HepG2 (cell line): ENCODE measurements around the gene TTYH1. TPM values are rescaled to one million over a fixed set of nuclear protein-coding genes. Genes with fewer than 3 reads are reported as not detected.

Source experiments
- ARNTL ChIP-seq: sonication (generic); formaldehyde crosslinking; IDR thresholded peaks from 2 replicates; pipeline ENCODE4 v1.4.0; 2020; ENCODE audit warnings: mild to moderate bottlenecking, missing genetic modification reagents
- FOXM1 ChIP-seq: sonication (generic); formaldehyde crosslinking; IDR thresholded peaks from 2 replicates; pipeline ENCODE4 v1.5.0; 2020; ENCODE audit warnings: missing genetic modification reagents
- GABPA ChIP-seq, 2 experiments: IDR thresholded peaks; 2 replicates each; pipeline ENCODE4 v1.6.1; 2011 to 2016; ENCODE audit warnings: low read depth in 2 of 2, low read length in 1 of 2, missing biosample characterization in 1 of 2, missing genetic modification characterization in 1 of 2
- HNRNPH1 ChIP-seq: fragments of 200-400 bp; formaldehyde crosslinking; optimal IDR thresholded peaks from 2 replicates; pipeline ENCODE3; 2017; ENCODE audit warnings: mild to moderate bottlenecking, low read depth, low read length
- KDM6A ChIP-seq: IDR thresholded peaks from 2 replicates; pipeline ENCODE4 v1.6.1; 2016; ENCODE audit warnings: low read depth
- KLF9 ChIP-seq: IDR thresholded peaks from 2 replicates; pipeline ENCODE4 v1.6.1; 2016; ENCODE audit warnings: low read depth
- MXI1 ChIP-seq: IDR thresholded peaks from 3 replicates; pipeline ENCODE4 v1.6.1; 2012; ENCODE audit warnings: low read depth, low read length, inconsistent platforms, borderline replicate concordance
- NFATC3 ChIP-seq: sonication (generic); formaldehyde crosslinking; IDR thresholded peaks from 2 replicates; pipeline ENCODE4 v1.5.1; 2020; ENCODE audit warnings: mild to moderate bottlenecking, missing genetic modification reagents
- NFKBIZ ChIP-seq: IDR thresholded peaks from 2 replicates; pipeline ENCODE4 v1.6.1; 2018; ENCODE audit warnings: missing genetic modification reagents, missing compliant biosample characterization
- RELA ChIP-seq: sonication (generic); formaldehyde crosslinking; IDR thresholded peaks from 2 replicates; pipeline ENCODE4 v1.4.0; 2020; ENCODE audit warnings: missing genetic modification reagents
- SYNCRIP ChIP-seq: fragments of 200-400 bp; formaldehyde crosslinking; IDR thresholded peaks from 2 replicates; pipeline ENCODE4 v1.6.1; 2018; ENCODE audit warnings: mild to moderate bottlenecking, low read depth, low read length; ENCODE audit not compliant: insufficient read depth
- TP53 ChIP-seq: sonication (generic); formaldehyde crosslinking; conservative IDR thresholded peaks from 2 replicates; pipeline ENCODE4 v1.4.0; 2020; ENCODE audit warnings: missing genetic modification reagents
- ZC3H4 ChIP-seq: sonication (generic); formaldehyde crosslinking; IDR thresholded peaks from 2 replicates; pipeline ENCODE4 v1.4.0; 2020; ENCODE audit warnings: missing genetic modification reagents, borderline replicate concordance
- ZNF777 ChIP-seq: sonication (generic); formaldehyde crosslinking; IDR thresholded peaks from 2 replicates; pipeline ENCODE4 v1.4.0; 2020; ENCODE audit warnings: missing genetic modification reagents
- ZZZ3 ChIP-seq: sonication (generic); formaldehyde crosslinking; IDR thresholded peaks from 2 replicates; pipeline ENCODE4 v1.4.0; 2020; ENCODE audit warnings: missing genetic modification reagents, mild to moderate bottlenecking, borderline replicate concordance
- polyA plus RNA-seq, 8 experiments: library from polyadenylated mRNA; depleted of rRNA in 3 of 8; stranded (reverse) in 7 of 8; unstranded in 1 of 8; fragments of >200 nt; fragmentation: Illumina TruSeq in 4 of 8; extraction: Trizol in 4 of 8; gene quantifications; 2 replicates each; pipeline versions ENCODE4 v1.2.1 to v1.2.3, GENCODE V29; 2011 to 2016; ENCODE audit warnings: low read depth in 4 of 8, missing spikeins in 1 of 8, mixed read lengths in 1 of 8; ENCODE audit not compliant: insufficient read depth in 1 of 8
- total RNA-seq, 5 experiments: library from RNA; depleted of rRNA; stranded (reverse); fragments of >200 nt; fragmentation: Illumina TruSeq; extraction: Trizol; gene quantifications; 2 replicates each; pipeline ENCODE4 v1.2.3, GENCODE V29; 2016; ENCODE audit warnings: low read depth in 1 of 5
- TF ChIP-seq, protein P1 (sequence below), 2 experiments: sonication (generic) in 1 of 2; formaldehyde crosslinking in 1 of 2; IDR thresholded peaks; 2 replicates each; pipeline versions ENCODE4 v1.6.1 to v1.9.0; 2014 to 2022; ENCODE audit warnings: antibody characterized with exemption in 1 of 2, borderline replicate concordance in 1 of 2, inconsistent platforms in 1 of 2, low read depth in 1 of 2, missing genetic modification reagents in 1 of 2
- TF ChIP-seq, protein P2 (sequence below): sonication (generic); formaldehyde crosslinking; IDR thresholded peaks from 2 replicates; pipeline ENCODE4 v1.5.0; 2020; ENCODE audit warnings: missing genetic modification reagents
- TF ChIP-seq, protein P3 (sequence below): sonication (generic); formaldehyde crosslinking; conservative IDR thresholded peaks from 2 replicates; pipeline ENCODE4 v1.8.0; 2022; ENCODE audit warnings: mild to moderate bottlenecking, moderate library complexity, missing genetic modification reagents

The TTYH1 gene
- total and polyA plus RNA-seq, 2 of the 13 experiments (the other 11 are each of a cell fraction or from before 2014, with no cell fraction given), result 6.9 to 19.9 TPM

DNA sequence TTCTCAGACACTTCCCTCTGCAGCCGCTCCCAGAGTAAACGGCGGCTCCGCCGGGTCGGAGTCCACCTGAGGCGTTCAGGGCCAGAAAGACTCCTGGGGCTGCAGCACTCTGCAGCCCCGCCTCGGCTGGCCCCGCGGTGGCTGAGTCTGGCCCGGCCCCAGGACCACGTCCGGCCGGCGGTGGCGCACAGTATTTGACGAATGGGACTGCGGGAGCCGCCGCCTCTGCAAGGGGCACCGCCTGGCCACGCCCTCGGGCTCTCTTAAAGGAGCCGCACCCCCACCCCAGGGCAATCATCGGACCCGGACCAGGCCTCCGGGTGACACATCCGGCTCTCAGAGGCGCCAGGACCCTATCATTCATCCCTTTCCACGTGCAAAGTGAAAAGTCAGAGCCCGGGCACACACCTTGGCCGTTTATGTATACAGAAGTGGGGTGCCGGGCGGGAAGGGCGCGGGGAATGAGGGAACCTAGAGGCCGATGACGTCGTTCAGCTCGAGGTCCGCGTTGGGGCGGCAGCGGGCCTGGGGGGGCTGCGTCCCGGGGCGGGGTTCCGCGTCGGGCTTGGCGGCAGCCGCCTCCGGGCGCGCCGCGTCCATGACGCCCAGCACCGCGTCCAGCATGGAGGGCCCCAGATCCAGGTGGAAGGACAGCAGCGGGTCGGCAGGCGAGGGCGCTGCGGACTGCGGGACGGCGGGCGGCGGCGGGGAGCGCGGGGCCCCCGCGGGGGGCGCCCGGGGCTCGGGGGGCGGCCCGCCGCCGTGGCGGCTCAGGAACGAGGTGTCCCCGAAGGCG lies 49.6 kb downstream of the TTYH1 start (continued):
- TF ChIP-seq, protein P1, sequence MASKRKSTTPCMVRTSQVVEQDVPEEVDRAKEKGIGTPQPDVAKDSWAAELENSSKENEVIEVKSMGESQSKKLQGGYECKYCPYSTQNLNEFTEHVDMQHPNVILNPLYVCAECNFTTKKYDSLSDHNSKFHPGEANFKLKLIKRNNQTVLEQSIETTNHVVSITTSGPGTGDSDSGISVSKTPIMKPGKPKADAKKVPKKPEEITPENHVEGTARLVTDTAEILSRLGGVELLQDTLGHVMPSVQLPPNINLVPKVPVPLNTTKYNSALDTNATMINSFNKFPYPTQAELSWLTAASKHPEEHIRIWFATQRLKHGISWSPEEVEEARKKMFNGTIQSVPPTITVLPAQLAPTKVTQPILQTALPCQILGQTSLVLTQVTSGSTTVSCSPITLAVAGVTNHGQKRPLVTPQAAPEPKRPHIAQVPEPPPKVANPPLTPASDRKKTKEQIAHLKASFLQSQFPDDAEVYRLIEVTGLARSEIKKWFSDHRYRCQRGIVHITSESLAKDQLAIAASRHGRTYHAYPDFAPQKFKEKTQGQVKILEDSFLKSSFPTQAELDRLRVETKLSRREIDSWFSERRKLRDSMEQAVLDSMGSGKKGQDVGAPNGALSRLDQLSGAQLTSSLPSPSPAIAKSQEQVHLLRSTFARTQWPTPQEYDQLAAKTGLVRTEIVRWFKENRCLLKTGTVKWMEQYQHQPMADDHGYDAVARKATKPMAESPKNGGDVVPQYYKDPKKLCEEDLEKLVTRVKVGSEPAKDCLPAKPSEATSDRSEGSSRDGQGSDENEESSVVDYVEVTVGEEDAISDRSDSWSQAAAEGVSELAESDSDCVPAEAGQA (IDR thresholded peaks at IDR 0.05; ENCODE audit: low read depth), result 0 out of 2 replicates have a peak, but pooled peaks have one; percentile 29
- TF ChIP-seq, protein P1 (CRISPR knock-in tag; IDR thresholded peaks at IDR 0.05; ENCODE audit: borderline replicate concordance), result peak; percentile 74; the same call in 1 of the 2 replicates
- TF ChIP-seq KDM6A (CRISPR knock-in tag), result no peak
- TF ChIP-seq NFATC3 (CRISPR knock-in tag), result no peak
- TF ChIP-seq GABPA (IDR thresholded peaks at IDR 0.05; ENCODE audit: low read depth, low read length), result 0 out of 2 replicates have a peak, but pooled peaks have one; percentile 18
- TF ChIP-seq GABPA (CRISPR knock-in tag; IDR thresholded peaks at IDR 0.05; ENCODE audit: low read depth), result no peak
- no peak for TF ChIP-seq KLF9 (CRISPR knock-in tag)
- TF ChIP-seq FOXM1 (CRISPR knock-in tag), result no peak
- 0 out of 2 replicates have a peak, but pooled peaks have one; percentile 12 for TF ChIP-seq RELA (CRISPR knock-in tag)
- TF ChIP-seq ARNTL, result peak; percentile 71; the same call in 1 of the 2 replicates
- peak; percentile 43; the same call in 1 of the 2 replicates for TF ChIP-seq ZNF777 (CRISPR knock-in tag)
- TF ChIP-seq ZZZ3 (CRISPR knock-in tag), result no peak; the same call in 1 of the 2 replicates
- no peak for TF ChIP-seq ZC3H4 (CRISPR knock-in tag)
- TF ChIP-seq TP53 (CRISPR knock-in tag), result peak; percentile 54; the same call in 1 of the 2 replicates
- TF ChIP-seq MXI1, result peak; percentile 50; the same call in 1 of the 3 replicates
- TF ChIP-seq, protein P2, sequence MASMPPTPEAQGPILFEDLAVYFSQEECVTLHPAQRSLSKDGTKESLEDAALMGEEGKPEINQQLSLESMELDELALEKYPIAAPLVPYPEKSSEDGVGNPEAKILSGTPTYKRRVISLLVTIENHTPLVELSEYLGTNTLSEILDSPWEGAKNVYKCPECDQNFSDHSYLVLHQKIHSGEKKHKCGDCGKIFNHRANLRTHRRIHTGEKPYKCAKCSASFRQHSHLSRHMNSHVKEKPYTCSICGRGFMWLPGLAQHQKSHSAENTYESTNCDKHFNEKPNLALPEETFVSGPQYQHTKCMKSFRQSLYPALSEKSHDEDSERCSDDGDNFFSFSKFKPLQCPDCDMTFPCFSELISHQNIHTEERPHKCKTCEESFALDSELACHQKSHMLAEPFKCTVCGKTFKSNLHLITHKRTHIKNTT (CRISPR knock-in tag), result no peak
- TF ChIP-seq NFKBIZ (CRISPR knock-in tag), result no peak; the same call in 1 of the 2 replicates
- no peak for TF ChIP-seq SYNCRIP
- TF ChIP-seq HNRNPH1, result no peak
- TF ChIP-seq, protein P3, sequence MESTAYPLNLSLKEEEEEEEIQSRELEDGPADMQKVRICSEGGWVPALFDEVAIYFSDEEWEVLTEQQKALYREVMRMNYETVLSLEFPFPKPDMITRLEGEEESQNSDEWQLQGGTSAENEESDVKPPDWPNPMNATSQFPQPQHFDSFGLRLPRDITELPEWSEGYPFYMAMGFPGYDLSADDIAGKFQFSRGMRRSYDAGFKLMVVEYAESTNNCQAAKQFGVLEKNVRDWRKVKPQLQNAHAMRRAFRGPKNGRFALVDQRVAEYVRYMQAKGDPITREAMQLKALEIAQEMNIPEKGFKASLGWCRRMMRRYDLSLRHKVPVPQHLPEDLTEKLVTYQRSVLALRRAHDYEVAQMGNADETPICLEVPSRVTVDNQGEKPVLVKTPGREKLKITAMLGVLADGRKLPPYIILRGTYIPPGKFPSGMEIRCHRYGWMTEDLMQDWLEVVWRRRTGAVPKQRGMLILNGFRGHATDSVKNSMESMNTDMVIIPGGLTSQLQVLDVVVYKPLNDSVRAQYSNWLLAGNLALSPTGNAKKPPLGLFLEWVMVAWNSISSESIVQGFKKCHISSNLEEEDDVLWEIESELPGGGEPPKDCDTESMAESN, result 0 out of 2 replicates have a peak, but pooled peaks have one; percentile 26
